Measurements from ENCODE around the gene COMP.
A peak's percentile ranks its signal among the peaks of the same experiment; 100 is the strongest.

COMP gene

GRCh38 chr19:18804139-18804601, 13.1 kb upstream of the COMP start:
- no peak for DNase-seq (ENCODE audit: low read depth in 1 of 2, low spot score in 1 of 2)

DNA sequence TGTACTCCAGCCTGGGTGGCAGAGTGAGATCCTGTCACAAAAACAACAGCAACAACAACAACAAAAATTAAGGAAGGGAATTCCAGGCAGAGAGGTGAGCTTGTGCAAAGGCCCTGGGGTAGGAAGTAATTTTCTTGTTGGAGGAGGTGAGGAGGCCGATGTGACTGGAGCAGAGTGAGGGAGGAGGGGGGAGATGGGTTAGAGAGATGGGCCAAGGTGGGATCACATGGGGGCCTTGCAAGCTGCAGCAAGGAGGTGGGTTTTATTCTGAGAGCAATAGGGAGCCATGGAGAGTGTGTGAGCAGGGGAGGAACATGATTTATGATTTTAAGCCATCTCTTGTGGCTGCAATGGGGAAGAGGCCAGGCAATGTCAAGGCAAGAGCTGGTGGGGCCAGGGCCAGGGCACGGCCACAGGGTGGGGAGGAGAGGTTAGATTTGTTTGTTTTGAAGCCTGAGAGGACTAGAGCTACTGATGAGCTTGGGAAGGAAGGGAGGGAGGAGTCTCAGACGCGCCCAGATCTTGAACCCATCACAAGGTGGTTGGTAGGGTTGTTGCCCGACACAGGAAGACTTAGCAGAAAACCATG, 12.5 kb upstream of the COMP start:
- no peak for DNase-seq (ENCODE audit: low read depth in 1 of 2, low spot score in 1 of 2)

DNA sequence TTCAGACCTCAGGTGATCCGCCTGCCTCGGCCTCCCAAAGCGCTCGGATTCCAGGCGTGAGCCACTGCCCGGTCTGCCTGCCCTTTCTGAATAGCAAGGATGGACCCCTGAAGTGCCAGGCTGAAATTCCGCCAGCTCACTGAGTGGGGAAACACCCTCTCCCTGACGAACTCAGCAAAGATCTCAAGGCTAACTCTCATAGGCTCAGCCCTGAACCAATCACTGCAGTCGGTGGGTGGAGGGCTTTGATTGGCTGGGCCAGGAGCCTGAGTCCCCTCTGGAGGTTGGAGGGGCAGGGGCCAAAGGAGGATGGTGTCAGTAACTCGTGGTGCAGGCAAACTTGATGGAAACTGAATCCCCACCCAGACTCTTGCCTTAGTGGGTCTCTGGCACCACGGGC, 11.2 kb upstream of the COMP start:
- DNase-seq (ENCODE audit: low read depth in 1 of 2, low spot score in 1 of 2): no peak

- DNase-seq (ENCODE audit: low read depth in 1 of 2, low spot score in 1 of 2): no peak
Observed at GRCh38 chr19:18800636-18801035, 9.5 kb upstream of the COMP start.

GRCh38 chr19:18800079-18800478, 9.0 kb upstream of the COMP start:
- DNase-seq (ENCODE audit: low read depth in 1 of 2, low spot score in 1 of 2): no peak

- no peak for DNase-seq (ENCODE audit: low read depth in 1 of 2, low spot score in 1 of 2)
Observed at GRCh38 chr19:18799389-18799970, 8.4 kb upstream of the COMP start.

DNA sequence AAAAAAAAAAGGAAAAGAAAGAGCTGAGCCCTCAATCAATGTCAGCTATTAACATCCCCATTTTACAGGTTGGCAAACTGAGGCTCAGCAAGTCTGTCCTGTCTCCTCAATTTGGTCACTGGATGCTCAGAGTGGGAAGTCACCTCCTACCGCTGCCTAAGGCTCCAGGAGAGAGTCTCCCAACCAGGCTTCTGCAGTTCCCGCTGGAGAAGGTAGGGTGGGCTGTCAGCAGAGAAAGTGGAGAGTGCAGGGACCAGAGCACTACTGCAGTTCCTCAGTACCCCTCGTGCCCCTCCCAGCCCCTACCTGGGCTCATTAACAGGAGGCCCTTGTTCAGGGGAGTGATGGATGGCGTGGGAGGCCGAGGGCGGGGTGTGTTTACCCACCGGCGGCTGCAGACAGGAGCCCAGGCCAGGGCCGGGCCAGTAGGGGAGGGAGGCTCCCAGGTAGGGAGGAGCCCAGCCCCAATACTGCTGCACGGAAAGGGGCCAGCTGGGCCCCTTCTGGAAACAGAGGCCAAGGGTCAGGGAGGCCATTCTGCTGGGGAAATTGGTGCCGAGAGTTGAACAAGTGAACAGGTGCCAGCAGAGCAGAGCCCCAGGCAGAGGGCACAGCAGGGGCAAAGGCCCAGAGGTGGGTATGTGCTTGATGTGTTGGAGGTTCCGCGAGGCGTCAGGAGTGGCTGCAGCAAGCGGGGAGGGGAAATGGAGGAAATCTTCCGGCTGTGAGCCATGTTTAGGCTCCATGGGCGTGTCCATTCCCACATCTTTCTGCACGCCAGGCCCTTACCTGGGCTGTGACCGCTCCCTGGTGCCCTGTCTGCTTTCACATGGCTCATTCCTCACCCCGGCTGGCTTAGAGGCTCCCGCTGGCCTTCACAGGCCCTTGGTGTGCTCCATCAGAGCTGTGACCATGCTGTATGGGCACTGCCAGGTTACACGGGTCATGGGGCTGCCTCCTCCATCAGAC, 7.6 kb upstream of the COMP start:
- DNase-seq (ENCODE audit: low read depth in 1 of 2, low spot score in 1 of 2): no peak

GRCh38 chr19:18796239-18796638, 5.1 kb upstream of the COMP start:
- DNase-seq (ENCODE audit: low read depth in 1 of 2, low spot score in 1 of 2): no peak

GRCh38 chr19:18795540-18795939, 4.4 kb upstream of the COMP start:
- DNase-seq (ENCODE audit: low read depth in 1 of 2, low spot score in 1 of 2): no peak

DNA sequence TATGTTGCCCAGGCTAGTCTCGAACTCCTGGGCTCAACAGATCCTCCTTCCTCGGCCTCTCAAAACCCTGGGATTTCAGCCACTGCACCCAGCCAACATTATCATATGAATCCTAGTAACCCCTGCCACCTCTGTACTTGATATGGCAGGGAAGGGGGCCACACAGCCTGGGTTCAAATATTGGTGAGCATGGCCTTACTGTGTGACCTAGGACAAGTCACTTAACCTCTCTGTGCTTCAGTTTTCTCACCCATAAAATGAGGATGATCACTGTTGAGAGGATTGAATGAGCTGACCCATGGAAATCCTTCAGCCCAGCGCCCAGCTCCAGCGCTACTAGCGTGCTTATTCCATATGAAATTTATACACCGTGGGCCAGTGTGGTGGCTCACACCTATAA, 3.6 kb upstream of the COMP start:
- no peak for DNase-seq (ENCODE audit: low read depth in 1 of 2, low spot score in 1 of 2)

DNA sequence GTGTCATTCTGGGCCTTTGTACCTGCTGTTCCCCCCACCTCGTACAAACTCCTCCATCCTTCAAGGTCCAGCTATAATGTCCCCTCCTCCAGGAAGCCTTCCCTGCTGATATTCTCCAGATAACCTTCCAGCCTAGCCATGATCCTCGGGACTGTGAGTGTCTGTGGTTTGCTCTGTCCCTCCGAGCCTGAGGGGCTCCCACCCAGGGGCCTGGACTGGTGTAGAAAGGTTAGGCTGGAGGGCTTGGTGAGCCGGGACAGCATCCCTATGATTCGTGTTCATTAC, 2.9 kb upstream of the COMP start:
- DNase-seq (ENCODE audit: low read depth in 1 of 2, low spot score in 1 of 2): no peak

- no peak for DNase-seq (ENCODE audit: low read depth in 1 of 2, low spot score in 1 of 2)
Observed at GRCh38 chr19:18793144-18794028, 2.3 kb upstream of the COMP start.

DNA sequence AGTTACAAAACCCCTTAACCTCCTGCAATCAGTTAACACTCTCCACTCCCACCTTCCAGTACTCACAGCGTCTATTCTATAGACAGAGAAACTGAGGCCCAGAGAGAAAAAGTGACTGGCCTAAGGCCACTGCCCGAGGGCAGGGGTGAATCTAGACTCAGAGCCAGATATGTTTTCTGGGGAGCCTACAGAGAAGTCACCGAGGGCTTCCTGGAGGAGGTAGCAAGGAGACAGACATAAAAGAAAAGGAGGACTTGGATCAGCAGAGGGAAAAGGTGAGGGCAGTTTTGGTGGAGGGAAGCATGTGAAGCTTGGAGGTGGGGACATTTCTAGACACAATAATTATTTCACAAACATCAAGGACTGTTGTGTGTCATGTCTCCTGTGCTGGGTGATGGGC, 1.6 kb upstream of the COMP start:
- no peak for DNase-seq (ENCODE audit: low read depth in 1 of 2, low spot score in 1 of 2)

GRCh38 chr19:18791315-18791678, 192 bp upstream of the COMP start:
- DNase-seq (ENCODE audit: low read depth in 1 of 2, low spot score in 1 of 2): no peak

DNA sequence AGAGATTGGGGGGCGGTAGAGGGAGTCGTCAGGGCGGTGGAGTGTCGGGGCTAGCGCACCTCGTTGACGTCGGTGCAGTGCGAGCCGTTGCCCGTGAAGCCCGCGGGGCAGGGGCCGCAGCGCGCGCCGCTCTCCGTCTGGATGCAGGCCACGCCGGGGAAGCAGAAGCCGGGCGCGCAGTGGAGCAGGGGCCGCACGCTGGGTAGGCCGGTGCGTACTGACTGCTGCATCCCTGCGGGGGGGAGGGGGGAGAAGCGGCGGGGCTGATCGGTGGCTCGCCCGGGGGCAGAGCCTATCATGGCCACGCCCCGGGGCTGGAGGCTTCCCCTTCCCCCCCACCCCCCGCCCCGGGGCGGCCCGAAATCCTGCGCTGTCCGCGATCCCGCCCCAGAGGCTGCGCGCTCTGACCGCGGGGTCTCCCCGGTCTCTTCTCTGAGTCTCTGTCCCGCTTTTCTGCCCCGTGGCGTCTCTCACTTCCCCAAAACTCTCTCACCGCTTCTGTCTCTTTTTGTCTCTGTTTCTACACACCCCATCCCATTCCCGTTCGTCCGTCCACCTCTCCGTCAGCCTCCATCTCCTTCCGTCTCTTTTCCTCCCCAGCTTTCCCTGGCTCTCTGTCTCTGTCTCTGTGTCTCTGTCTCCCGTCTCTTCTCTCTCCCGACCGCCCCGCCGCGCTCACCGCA, 1.1 kb downstream of the COMP start:
- DNase-seq (ENCODE audit: low read depth in 1 of 2, low spot score in 1 of 2): peak in 1 of 2 donors; percentile 21

DNA sequence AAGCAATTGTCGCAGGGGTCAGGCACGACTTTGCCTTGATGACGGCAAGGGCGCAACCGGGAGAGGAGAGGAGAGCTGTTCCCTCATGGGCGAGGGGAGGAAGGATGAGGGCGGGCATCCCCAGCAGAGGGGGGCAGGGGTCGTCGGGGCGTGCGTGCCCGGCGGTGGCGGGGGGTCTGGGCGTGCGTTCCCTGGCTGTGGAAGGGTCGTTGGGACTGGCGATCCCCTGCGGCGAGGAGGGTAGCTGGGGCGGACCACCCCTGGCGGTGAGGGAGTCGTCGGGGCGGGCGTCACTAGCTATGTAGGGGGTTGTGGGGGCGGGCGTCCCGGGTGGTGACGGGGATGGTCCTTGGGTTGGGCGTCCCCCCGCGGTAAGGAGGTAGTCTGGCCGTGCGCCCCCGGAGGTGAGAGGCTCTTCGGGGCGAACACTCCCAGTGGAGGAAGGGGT, 1.7 kb downstream of the COMP start:
- no peak for DNase-seq (ENCODE audit: low read depth in 1 of 2, low spot score in 1 of 2)

- no peak for DNase-seq (ENCODE audit: low read depth in 1 of 2, low spot score in 1 of 2)
Observed at GRCh38 chr19:18788529-18789421, 2.3 kb downstream of the COMP start.

DNA sequence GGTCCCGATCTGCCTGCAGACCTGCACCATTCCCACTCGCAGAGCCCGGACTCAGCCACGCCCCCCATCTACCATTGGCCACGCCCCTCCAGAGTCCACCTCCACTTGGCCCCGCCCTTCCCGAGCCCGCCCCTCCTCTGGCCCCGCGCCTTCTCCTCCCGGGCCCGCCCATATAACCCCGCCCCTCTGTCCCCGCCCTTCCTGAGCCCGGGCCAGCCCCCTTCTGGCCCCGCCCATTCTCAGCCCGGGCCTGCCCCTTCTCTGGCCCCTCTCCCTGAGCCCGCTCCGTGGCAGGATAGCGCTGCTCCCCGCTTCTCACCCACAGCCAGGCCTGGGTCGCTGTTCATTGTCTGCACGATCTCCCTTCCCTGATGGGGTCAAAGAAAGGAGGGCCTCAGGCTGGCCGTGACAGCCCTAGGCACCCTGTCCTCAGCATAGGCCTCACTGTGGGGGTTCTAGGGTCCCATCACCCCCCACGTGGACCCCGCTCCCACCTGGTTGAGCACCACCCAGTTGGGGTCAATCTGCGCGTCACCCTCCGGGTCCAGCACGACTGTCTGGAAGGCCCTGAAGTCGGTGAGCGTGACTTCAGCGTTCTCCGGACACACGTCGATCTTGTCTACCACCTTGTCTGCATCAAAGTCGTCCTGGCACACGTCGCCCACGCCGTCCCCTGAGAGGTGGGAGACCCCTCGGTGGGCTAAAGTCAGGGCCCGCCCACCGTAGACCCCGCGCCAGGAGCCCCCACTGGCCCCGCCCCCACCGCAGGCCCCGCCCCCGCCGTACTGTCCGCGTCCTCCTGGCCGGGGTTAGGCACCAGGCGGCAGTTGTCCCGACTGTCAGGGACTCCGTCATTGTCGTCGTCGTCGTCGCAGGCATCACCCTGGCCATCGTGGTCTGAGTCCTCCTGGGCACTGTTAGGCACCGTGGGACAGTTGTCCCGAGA, 5.7 kb downstream of the COMP start:
- DNase-seq (ENCODE audit: low read depth in 1 of 2, low spot score in 1 of 2): peak; percentile 32 to 58

DNA sequence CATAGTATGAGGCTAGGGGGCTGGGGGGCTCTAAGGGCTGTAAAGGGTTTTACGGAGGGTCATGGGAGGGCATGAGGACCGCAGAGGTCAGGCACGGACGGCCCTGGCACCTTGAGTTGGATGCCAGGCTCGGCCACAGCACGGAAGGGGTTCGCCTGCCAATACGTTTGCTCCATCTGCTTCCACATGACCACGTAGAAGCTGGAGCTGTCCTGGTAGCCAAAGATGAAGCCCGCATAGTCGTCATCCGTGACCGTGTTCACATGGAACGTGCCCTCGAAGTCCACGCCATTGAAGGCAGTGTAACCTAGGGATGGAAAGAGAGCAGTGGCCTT, 6.4 kb downstream of the COMP start:
- no peak for DNase-seq (ENCODE audit: low read depth in 1 of 2, low spot score in 1 of 2)
